A673 (cell line): Measurements from ENCODE around the gene CBLL2.

Source experiments
- EZH2 ChIP-seq: fragments of 200-600 bp; sonication (generic); IDR thresholded peaks from 2 replicates; pipeline ENCODE4 v1.6.1; 2017; ENCODE audit warnings: borderline replicate concordance, low read depth, mild to moderate bottlenecking, mixed read lengths, antibody characterized with exemption, low read length; ENCODE audit not compliant: poor library complexity, severe bottlenecking
- TF ChIP-seq, protein P1 (sequence below): fragments of 300-800, 200-600 bp; sonication (generic); conservative IDR thresholded peaks from 2 replicates; pipeline ENCODE4 v1.5.1; 2017; ENCODE audit warnings: low read depth, mild to moderate bottlenecking, antibody characterized with exemption, low read length, moderate library complexity, mixed read lengths

- TF ChIP-seq, protein P1, sequence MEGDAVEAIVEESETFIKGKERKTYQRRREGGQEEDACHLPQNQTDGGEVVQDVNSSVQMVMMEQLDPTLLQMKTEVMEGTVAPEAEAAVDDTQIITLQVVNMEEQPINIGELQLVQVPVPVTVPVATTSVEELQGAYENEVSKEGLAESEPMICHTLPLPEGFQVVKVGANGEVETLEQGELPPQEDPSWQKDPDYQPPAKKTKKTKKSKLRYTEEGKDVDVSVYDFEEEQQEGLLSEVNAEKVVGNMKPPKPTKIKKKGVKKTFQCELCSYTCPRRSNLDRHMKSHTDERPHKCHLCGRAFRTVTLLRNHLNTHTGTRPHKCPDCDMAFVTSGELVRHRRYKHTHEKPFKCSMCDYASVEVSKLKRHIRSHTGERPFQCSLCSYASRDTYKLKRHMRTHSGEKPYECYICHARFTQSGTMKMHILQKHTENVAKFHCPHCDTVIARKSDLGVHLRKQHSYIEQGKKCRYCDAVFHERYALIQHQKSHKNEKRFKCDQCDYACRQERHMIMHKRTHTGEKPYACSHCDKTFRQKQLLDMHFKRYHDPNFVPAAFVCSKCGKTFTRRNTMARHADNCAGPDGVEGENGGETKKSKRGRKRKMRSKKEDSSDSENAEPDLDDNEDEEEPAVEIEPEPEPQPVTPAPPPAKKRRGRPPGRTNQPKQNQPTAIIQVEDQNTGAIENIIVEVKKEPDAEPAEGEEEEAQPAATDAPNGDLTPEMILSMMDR: no peak
- no peak for TF ChIP-seq EZH2
Observed at GRCh38 chrX:22323541-22323940, 50.8 kb downstream of the CBLL2 start.
